Gastrocnemius medialis (tissue), 4 donors: ENCODE data around the gene LCN12. TPM values are rescaled to one million over a fixed set of nuclear protein-coding genes. Genes with fewer than 3 reads are reported as not detected.
A peak's percentile ranks its signal among the peaks of the same experiment; 100 is the strongest.

Experiments
- ATAC-seq, 2 donors: fragments of 150-250 bp; one replicate each; pipeline ENCODE4 v1.9.1; 2016
- DNase-seq, 2 donors: peaks; one replicate each; pipeline ENCODE4 v3.0.0-alpha.2; 2019
- H3K27ac ChIP-seq, 4 donors: fragments of 200-600 bp; sonication (generic); 1 replicate in 1 of 4; 2 replicates in 3 of 4; pipeline ENCODE4 v1.5.1; 2016 to 2018; ENCODE audit warnings: mild to moderate bottlenecking in 2 of 4, moderate library complexity in 1 of 4
- H3K27me3 ChIP-seq, 3 donors: fragments of 200-600 bp; sonication (generic) in 2 of 3; 1 replicate in 1 of 3; 2 replicates in 2 of 3; pipeline versions ENCODE4 v1.5.1 to v1.6.0; 2016 to 2019; ENCODE audit warnings: mild to moderate bottlenecking in 1 of 3, moderate library complexity in 1 of 3
- H3K36me3 ChIP-seq, 2 donors: fragments of 200-600 bp; sonication (generic) in 1 of 2; one replicate each; pipeline ENCODE4 v1.5.1; 2017 to 2018
- H3K4me1 ChIP-seq, 2 donors: fragments of 200-600 bp; sonication (generic) in 1 of 2; one replicate each; pipeline ENCODE4 v1.5.1; 2016 to 2017; ENCODE audit warnings: mild to moderate bottlenecking in 2 of 2
- H3K4me3 ChIP-seq, 4 donors: fragments of 200-600 bp; sonication (generic) in 3 of 4; 1 replicate in 1 of 4; 2 replicates in 3 of 4; pipeline ENCODE4 v1.5.1; 2016 to 2019; ENCODE audit warnings: mild to moderate bottlenecking in 2 of 4
- H3K9me3 ChIP-seq, 3 donors: fragments of 200-600 bp; sonication (generic) in 2 of 3; 1 replicate in 1 of 3; 2 replicates in 2 of 3; pipeline ENCODE4 v1.5.1; 2016 to 2019
- CTCF ChIP-seq, 5 experiments: fragments of 450-650 bp in 3 of 5; fragments of 200-600 bp in 2 of 5; sonication (generic) in 2 of 5; IDR thresholded peaks in 4 of 5; conservative IDR thresholded peaks in 1 of 5; 1 replicate in 4 of 5; 2 replicates in 1 of 5; pipeline ENCODE4 v1.5.1; 2016 to 2019; ENCODE audit warnings: antibody characterized with exemption in 5 of 5, mild to moderate bottlenecking in 3 of 5, moderate library complexity in 3 of 5
- POLR2A ChIP-seq, 2 donors: fragments of 450-650 bp; IDR thresholded peaks; one replicate each; pipeline ENCODE4 v1.6.1; 2017; ENCODE audit warnings: antibody characterized with exemption in 2 of 2, mild to moderate bottlenecking in 2 of 2, moderate library complexity in 2 of 2
- in situ Hi-C, 4 donors: fragments of 200-750 bp; cut with MboI; loops; one replicate each; pipeline versions ENCODE4 v1.15.0 to v1.8.0; 2017; ENCODE audit warnings: low sequenced_read_pairs in 4 of 4
- intact Hi-C: fragments of 100-400 bp; cut with DNase I; formaldehyde crosslinking; loops from one replicate; pipeline ENCODE4 v1.15.1; 2023; ENCODE audit warnings: low total_unique reads
- total RNA-seq, 4 donors: library from RNA; depleted of rRNA; stranded (reverse); fragments of >200 nt; gene quantifications; one replicate each; pipeline versions ENCODE4 v1.1.0 to v1.2.3, GENCODE V29; 2016

Gene LCN12
- not detected for total RNA-seq

GRCh38 chr9:136951541-136952320 is at the start of gene LCN12:
TSS of gene LCN12 (plus strand) at chr9:136952273. CDS start at chr9:136952328, 55 bp downstream.
- Histone ChIP-seq H3K9me3 (no peaks in the 10 kb centered on the region), H3K27me3 (no peaks in the 10 kb centered on the region), H3K27ac (peak within 1 kb of the TSS in 2 of 4 donors; percentile 89 to 91), H3K4me1 (peaks cover 6 to 22% of the 10 kb centered on the region in 2 donors), H3K4me3 (no peak within 1 kb of the TSS), H3K36me3 (no peaks in the 10 kb centered on the region)
- TF ChIP-seq CTCF (IDR thresholded peaks at IDR 0.05 in 4 of 5, conservative IDR thresholded peaks at IDR 0.05 in 1 of 5) (no peak), POLR2A (IDR thresholded peaks at IDR 0.05) (no peak)
- no peak for ATAC-seq
- in situ Hi-C loops, result no loop called here
- intact Hi-C loops, result loop anchor here (2.0 kb wide), 2 partner anchors 41 to 65 kb away; partner anchors contain the start of genes PAXX and TRAF2
- DNase-seq, result no peak

GRCh38 chr9:136903041-136903554 is 49.0 kb upstream of the LCN12 start:
- peaks cover 24 to 32% of the 10 kb centered on the region in 2 donors for H3K4me1 ChIP-seq
- DNase-seq (peak in 1 of 2 donors; percentile 25), ATAC-seq (no peak)
- in situ Hi-C loops (no loop called here), intact Hi-C loops (no loop called here)
- peak overlapping the region; percentile 76 to 82 (median 80) for H3K27ac ChIP-seq
- H3K36me3 ChIP-seq, result peaks cover 0 to 15% of the 10 kb centered on the region in 2 donors
- no peaks in the 10 kb centered on the region for H3K9me3 ChIP-seq
- TF ChIP-seq CTCF (IDR thresholded peaks at IDR 0.05 in 4 of 5, conservative IDR thresholded peaks at IDR 0.05 in 1 of 5) (no peak), POLR2A (IDR thresholded peaks at IDR 0.05) (no peak)
- no peak overlapping the region for H3K4me3 ChIP-seq
- H3K27me3 ChIP-seq, result no peaks in the 10 kb centered on the region

GRCh38 chr9:136906266-136906665 is 45.8 kb upstream of the LCN12 start:
- no peak for ATAC-seq
- Histone ChIP-seq H3K9me3 (no peaks in the 10 kb centered on the region), H3K27me3 (no peaks in the 10 kb centered on the region), H3K4me3 (no peak overlapping the region), H3K4me1 (peaks cover 20 to 28% of the 10 kb centered on the region in 2 donors), H3K27ac (no peak overlapping the region), H3K36me3 (peaks cover 0 to 29% of the 10 kb centered on the region in 2 donors)
- no peak for DNase-seq
- intact Hi-C loops, result no loop called here
- TF ChIP-seq CTCF (IDR thresholded peaks at IDR 0.05 in 4 of 5, conservative IDR thresholded peaks at IDR 0.05 in 1 of 5), result no peak
- TF ChIP-seq POLR2A (IDR thresholded peaks at IDR 0.05), result no peak
- in situ Hi-C loops, result no loop called here

GRCh38 chr9:136907011-136907914 is 44.8 kb upstream of the LCN12 start:
- ATAC-seq (no peak), DNase-seq (no peak)
- Histone ChIP-seq H3K4me3 (no peak overlapping the region), H3K4me1 (peaks cover 10 to 18% of the 10 kb centered on the region in 2 donors), H3K27me3 (no peaks in the 10 kb centered on the region), H3K9me3 (no peaks in the 10 kb centered on the region), H3K27ac (no peak overlapping the region), H3K36me3 (peaks cover 0 to 31% of the 10 kb centered on the region in 2 donors)
- in situ Hi-C loops (no loop called here), intact Hi-C loops (no loop called here)
- TF ChIP-seq CTCF (IDR thresholded peaks at IDR 0.05 in 4 of 5, conservative IDR thresholded peaks at IDR 0.05 in 1 of 5) (no peak), POLR2A (IDR thresholded peaks at IDR 0.05) (no peak)
